Stimulated activated CD8-positive, alpha-beta memory T cell treated with anti-CD3 and anti-CD28 coated beads, Interleukin-7, amount 100 ng/mL, for 48 hours (primary cell): Measurements from ENCODE around the gene PRPF40A.

Source experiments
- DNase-seq, 2 donors: peaks; one replicate each; pipeline ENCODE4 v3.0.0-alpha.2; 2020; ENCODE audit warnings: low read depth in 1 of 2; ENCODE audit errors: extremely low read depth in 1 of 2

Gene PRPF40A

DNA sequence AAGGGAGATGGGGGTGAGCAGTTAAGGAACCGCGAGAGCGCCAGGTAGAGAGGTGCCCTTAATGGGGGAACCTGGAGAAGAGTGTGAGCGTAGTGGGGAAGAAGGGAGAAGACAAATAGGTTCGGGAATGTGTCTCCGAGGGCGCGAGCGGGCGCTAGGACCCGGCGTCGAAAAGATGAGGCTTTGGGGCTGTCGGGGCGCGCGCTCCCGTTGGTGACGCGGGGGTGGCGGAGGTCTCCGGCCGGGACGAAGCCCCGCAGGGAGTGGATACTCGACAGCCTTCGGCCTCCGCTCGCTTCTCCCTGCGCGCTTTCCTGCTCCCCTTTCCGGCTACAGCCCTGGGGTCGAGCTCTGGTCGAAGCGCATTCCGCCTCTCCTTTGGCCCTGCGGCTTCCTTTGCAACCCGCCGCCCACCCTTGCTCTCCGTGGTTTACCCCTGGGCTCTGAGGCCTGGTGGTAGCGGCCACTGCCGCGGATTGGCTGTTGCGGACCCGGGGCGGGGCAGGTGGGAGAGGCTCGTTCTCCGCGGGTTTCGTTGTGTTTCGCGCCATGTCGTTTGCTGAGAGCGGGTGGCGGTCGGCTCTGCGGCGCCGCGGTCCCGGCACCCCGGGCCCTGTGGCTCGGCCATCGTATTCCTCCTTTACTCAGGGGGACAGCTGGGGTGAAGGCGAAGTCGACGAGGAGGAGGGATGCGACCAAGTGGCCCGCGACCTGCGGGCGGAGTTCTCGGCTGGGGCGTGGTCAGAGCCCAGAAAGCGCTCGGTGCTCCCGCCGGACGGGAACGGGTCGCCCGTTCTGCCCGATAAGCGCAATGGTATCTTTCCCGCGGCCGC, 1.0 kb upstream of the PRPF40A start, which contains the start of gene ARL6IP6:
ARL6IP6 (plus strand) TSS at position 545 of the 833 bp plus-strand sequence; CDS start at position 550, 5 bp downstream.
- DNase-seq: peak; percentile 82 to 90

DNA sequence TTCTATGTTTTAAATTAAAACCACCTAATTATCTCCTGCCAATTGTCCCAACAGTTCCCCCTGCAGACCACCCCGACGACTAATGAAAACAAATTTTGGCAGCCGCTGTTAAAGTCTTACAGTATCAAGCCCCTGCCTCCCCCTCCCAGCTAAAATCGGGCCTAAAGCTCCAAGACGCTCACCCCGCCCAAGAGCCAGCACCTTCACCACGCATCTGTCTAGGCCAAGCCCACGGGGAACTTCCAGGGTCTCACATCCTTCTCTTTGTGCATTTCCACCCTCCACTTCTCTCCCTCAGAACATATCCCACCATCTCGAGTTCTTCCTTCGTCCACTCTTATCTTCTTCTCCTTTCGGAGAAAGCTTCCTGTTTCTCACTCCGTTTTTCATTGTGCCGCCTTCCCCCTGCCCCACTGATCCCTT, 445 bp downstream of the PRPF40A start:
- peak in 1 of 2 donors; percentile 2 for DNase-seq

DNA sequence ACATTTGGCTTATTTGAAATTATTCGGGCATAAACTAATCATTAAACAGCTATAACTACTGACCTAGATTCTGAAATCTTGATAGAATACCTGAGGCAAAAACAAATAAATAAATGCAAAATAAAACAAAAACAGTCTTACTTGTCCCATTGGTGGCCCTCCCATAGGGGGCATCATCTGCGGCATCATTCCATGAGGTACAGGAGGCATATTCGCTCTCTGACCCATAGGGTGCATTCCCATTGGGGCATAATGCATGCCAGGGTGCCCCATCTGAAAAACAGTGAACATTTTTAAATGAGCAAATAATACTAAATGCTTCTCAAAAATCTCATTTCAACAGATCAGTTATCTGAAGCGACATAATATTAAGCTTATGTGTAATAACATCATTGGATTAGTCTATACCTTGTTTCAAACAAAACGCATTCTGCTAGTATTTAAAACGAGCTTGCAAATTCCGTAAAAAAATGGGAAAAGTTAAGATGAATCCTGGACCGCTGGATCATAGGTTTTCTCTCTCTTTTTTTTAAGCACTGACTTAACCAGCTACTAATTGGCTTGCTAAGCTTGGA, 1.3 kb downstream of the PRPF40A start:
- DNase-seq: peak in 1 of 2 donors; percentile 17

DNA sequence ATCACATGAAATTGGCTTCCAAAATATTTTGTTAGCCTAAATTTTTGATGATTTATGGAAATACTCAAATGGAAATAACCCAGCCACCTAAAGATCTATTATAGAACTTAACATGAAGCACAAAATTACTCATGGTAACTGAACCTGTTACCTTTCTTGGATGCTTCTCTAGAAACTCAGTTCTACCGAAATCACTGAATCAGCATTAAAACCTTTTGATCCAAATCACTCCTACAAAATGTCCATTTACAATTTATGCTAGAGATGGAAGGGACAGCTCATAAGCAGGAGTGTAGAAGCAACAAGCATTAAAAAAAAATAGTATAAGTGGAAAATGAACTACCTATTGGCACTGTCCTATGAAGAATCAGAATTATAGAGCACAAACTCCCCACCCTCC, 2.1 kb downstream of the PRPF40A start:
- DNase-seq: no peak

DNA sequence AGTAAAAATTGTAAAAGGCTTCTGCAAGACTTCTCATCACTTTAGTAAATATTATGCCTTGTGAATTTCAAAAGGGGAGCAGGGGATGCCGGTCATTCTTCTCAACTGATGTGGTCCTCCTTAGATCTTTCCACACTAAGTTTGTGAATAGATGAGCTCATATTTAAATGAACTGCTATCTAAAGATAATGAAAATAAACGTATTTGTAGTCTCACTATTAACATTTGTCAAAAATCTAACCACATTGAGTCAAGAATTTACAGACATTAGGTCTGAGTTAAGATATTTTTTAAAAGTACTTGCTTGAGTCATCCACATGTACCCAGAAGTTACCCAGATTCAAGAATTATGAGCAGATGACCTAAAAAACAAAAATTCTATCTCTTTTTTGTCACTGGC, 6.5 kb downstream of the PRPF40A start:
- no peak for DNase-seq

DNA sequence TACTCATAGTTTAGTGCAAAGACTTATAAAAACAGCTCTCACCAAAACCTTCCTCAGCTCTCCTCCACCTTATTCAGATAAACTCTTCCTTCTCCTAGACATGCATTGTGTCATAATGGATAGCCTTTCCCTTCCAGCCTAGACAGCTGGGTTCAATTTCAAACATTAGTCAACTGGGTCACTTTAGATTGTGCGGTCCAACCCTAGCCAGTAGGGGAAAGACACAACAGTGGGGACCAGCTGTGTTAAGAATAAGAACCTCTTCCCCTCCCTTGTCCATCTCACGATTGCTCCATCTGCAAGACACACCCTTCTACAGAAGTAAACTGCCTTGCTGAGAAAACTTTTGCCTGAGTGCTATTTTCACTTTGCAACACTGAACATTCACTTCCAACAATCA, 8.5 kb downstream of the PRPF40A start:
- no peak for DNase-seq

DNA sequence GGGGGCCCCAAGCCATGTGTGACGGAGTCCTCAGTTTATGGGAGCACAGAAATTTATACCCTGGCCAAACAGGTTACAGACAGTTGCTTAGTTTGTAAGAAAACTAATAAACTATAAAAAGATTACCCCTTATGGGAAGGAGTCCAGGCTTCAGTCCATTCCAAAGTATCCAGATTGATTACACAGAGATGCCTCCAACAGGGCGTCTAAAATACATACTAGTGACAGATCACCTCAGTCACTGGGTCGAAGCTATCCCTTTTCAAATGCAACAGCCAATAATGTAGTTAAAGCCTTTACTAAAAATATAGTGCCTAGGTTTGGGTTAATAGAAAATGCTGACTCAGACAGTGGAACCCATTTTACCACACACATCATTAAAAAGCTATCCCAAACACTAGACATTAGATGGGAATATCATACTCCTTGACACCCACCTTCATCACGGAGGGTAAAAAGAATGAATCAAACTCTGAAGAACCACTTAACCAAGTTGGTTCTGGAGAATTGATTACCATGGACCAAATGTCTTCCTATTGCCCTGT, 10.7 kb downstream of the PRPF40A start:
- DNase-seq: no peak

DNA sequence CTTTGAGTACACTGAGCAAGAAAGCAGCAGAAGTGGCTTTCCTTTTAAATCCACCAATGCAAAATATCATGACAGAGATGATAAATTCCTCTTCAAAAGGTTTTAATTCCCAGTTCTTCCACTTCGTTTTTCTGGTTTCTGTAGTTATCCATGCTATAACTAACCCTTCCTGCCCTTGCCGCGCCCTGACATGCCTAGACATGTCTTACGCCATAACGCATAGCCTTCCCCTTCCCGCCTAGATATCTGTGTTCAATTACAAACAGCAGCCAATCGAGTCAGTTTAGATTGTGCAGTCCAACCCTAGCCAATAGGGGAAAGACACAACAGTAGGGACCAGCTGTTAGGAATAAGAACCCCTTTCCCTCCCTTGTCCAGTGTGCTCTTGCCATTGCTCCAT, 16.1 kb downstream of the PRPF40A start:
- DNase-seq: no peak

DNA sequence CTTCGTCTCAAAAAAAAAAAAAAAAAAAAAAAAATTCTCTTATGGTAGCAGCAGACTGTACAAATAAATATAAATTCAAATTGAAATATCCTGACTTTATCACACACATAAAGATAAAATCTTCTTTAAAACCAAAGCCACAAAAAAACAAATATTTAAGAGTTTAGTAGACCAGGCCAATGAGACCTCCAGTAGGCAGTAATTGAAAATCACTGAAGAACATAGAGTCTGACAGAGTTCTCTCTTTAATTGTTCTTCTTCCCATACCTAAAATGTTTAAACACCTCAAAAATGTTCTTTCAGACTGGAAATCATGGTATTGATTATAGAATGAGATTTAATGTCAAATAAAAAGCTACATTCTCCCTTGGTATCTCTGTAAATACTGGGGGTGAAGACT, 20.8 kb downstream of the PRPF40A start:
- DNase-seq: no peak

DNA sequence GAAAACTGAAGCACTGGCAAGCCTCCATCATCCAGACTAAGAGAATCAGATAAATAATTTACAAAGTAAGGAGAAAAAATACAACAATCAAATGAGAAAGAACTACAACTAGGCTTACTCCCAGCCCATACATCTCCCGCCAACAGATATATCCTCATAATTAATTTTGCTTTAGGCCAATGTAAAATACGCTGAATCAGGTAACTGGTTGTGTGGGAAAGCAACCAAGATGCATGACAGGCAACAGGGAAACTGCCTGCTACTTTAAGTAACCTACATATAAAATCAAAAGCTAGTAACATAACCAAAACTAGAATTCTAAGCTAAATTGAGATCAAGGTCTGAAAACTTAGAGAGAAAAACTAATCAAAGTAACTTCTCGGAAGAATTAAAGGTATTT, 21.5 kb downstream of the PRPF40A start:
- no peak for DNase-seq

DNA sequence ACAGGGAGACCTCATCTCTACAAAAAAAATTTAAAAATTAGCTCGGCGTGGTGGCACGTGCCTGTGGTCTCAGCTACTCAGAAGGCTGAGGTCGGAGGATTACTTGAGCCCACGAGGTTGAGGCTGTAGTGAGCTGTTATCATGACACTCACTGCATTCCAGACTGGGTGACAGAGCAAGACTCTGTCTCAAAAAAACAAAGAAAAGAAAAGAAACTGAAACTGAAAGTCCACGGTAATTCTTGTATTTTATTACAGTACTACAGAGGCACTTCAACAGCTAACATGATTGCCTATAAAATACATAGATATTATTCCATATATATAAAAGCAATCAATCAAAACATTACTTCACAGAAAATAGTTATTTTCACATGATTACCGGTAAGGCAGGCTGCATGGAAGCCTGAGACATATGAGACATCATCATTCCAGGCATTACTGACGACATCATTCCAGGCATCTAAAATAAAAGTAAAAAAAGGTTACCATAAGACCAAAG, 23.1 kb downstream of the PRPF40A start:
- DNase-seq: peak in 1 of 2 donors; percentile 43

DNA sequence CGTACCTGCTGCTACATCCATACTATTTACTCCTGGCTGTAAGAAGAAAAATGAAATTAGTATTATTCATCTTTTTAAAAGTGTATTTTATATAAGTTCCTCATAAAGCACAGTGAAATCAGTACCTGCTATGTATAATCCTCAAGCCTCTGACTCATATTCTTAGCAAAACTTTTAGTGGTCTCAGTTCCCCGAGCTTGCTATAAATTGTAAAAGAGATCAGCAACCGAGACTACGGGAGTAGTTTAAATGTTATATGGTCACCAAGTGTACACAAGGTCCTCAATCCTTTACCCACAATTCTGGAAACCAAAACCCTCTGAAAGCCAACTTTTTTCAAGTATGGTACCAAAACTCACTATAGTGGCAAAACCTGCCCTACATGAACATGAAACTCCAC, 24.2 kb downstream of the PRPF40A start:
- no peak for DNase-seq

DNA sequence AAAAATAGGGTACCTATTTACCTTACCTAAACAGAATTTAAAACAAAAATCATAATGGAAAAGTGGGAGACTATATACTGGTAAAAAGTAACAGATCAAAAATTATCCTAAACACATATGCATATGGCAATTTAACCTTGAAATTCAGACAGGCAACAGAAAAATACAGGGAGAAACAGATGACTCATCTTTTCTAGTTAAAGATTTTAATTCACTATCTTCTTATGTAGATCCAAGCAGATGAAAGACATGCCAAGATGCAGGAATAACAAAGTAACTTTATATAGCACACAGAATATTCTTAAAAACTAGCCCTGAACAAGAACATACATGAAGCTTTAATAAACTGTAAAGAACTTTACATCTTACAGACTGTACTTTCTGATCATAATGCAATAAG, 30.9 kb downstream of the PRPF40A start:
- DNase-seq: no peak

DNA sequence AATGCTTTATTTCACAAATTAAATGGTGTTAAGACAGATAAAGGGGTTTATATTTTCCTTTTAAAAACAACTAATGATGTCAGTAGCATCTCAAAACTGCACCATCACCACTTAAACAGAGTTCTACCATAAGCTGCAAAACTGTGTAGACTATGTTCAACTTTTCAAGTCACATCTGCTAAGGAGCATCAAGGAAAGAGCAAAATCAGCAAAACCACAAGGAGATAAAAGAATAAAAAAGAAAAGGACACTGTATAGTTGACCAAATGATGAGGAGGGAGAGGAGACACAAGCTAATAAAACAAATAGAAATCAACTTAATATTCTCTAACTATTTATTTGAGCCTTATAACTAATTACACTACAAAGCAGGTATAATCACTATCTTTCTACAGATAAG, 33.9 kb downstream of the PRPF40A start:
- DNase-seq: no peak

DNA sequence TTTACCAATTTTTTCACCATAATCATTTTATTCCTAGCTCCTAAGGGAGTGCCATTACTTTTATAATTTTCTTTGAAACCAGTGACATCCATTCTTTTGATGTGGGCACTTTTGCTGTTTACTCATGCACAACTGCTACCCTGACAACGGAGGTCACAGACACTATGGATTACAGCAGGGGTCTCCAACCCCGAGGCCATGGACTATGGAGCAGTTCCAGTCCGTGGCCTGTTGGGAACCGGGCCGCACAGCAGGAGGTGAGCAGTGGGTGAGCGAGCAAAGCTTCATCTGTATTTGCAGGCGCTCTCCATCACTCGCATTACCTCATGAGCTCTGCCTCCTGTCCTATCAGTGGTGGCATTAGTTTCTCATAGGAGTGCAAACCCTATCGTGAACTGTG, 34.6 kb downstream of the PRPF40A start:
- no peak for DNase-seq

DNA sequence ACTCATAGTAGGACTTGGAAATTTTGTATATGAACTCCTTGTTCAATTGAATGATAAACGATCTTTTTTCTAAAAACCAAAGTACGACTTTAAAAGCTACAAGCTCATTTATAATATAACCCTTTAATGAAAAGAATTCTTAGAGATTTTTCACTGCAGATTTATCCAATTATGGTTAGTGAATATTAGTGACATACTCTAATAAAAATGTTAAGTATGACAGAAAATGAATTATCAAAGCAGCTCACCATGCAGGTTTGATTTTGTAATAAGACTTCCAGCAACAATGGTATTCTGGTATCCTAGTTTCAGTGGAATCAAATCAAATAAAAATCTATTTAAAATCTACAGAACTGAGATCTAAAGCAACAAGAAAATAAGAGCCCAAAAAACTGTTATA, 38.5 kb downstream of the PRPF40A start:
- no peak for DNase-seq

DNA sequence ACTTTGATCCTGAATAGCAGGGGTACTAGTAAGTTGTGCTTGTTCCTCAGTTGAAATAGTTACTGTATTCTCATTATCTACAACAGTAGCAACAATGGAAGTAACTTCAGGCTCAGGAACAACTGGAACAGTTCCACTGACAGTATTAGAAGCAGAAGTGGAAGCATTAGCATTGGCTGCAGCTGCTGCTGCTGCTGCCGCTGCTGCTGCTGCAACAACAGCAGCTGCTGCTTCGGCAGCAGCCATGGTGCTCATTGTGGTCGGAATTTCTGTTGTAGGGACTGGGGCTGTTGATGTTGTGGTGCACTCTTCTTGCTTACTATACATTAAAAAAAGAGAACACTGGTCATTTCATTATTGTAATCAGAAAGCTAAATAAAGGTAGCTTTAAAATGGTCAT, 40.8 kb downstream of the PRPF40A start:
- DNase-seq: no peak

DNA sequence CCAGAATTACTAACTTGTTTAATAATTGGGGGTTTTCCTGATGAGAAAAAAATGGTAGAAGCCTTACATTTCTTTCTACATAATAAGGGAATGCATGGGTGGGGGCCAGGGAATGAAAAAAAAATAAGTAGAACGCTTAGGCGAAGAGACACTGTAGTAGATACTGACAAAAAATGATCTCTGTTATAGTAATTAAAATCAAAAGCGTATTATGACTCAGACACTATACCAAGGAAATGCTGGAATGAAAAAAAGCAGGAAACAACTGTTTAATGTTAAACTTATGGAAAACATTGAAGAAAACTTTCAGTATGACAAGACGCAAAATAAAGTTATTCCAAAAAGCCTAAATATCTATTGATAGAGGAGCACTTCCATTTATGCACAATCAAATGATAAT, 42.9 kb downstream of the PRPF40A start:
- no peak for DNase-seq

DNA sequence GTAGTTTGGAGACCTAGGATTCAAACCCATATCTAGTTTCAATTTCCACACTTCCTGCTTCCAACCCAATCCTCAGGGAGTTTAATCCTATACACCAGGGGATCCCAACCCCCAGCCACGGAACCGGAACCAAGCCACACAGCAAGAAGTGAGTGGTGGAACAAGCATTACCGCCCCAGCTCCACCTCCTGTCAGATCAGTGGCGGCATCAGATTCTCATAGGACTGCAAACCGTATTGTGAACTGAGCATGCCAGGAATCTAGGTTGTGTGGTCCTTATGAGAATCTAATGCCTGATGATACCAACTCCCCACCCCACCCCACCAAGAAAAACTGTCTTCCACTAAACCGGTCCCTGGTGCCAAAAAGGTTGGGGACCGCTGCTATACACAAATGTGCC, 52.5 kb downstream of the PRPF40A start:
- no peak for DNase-seq

DNA sequence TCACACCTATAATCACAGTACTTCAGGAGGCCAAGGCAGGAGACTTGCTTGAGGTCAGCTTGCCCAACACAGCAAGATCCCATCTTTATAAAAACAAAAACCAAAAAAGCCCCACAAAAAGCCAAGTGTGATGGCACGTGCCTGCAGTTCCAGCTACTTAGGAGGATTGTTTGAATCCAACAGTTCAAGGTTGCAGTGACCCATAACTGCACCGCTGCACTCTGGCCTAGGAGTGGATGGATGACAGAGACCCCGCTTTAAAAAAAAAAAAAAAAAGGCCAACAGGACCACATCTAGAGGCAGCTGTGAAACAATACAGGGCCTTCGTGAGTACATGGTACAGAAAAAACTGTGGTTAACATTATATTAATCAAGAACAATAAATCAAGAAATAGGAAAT, 56.2 kb downstream of the PRPF40A start:
- no peak for DNase-seq

DNA sequence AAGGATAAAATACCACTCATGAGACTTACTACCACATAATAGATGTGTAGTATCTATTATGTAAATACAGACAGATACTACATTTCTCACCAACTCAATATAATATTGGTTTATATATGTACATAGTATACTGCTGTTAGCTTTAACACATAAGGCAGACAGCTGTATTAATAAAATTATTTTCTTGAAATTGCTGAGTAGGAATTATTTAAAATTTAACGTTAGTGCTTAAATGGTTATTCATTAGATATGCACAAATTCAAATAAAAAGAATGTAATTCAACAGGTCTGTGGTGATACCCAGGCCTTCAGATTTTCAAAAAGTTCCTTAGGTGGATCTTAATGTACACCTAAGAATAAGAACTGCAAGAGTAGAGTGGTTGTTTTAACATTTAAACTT, 59.0 kb downstream of the PRPF40A start:
- DNase-seq: no peak

DNA sequence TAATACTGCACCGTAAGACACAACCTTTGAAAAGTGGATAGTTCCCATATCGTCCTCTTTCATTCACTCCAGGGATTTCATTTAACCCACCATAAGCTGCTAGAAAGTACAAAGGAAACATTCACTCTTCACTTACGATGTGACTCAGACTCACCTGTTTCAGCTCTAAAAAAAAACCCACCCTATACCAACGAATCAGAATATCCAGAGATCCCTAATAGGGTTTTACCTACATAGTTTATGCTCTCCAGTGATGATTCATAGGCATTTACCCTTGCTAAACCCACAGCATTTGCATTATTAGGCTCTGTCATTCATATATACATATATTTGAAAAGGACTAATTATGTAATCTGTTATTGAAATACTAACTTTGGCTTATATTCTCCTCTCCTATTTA, 60.2 kb downstream of the PRPF40A start:
- DNase-seq: no peak
